GM21529 (cell line): ENCODE measurements around the gene ACTC1.

Source experiments
- ATAC-seq: cut with Tn5 transposase; IDR thresholded peaks from one replicate; pipeline ENCODE4 v1.9.1; 2021; ENCODE audit not compliant: unreplicated experiment

Gene ACTC1

GRCh38 chr15:34802371-34802770 is 7.0 kb upstream of the ACTC1 start:
- no peak for ATAC-seq

GRCh38 chr15:34799149-34800101 is 4.1 kb upstream of the ACTC1 start:
- ATAC-seq, result no peak

GRCh38 chr15:34796847-34797435 is 1.6 kb upstream of the ACTC1 start:
- ATAC-seq, result no peak

GRCh38 chr15:34794590-34795206 is 651 bp downstream of the ACTC1 start:
- ATAC-seq, result no peak

- no peak for ATAC-seq
Measured at GRCh38 chr15:34793901-34794300, 1.4 kb downstream of the ACTC1 start.

- ATAC-seq, result no peak
Measured at GRCh38 chr15:34793071-34793470, 2.3 kb downstream of the ACTC1 start.

GRCh38 chr15:34791701-34792100 is 3.6 kb downstream of the ACTC1 start:
- no peak for ATAC-seq

- no peak for ATAC-seq
Measured at GRCh38 chr15:34790121-34790520, 5.2 kb downstream of the ACTC1 start.

- no peak for ATAC-seq
Measured at GRCh38 chr15:34789326-34789725, 6.0 kb downstream of the ACTC1 start.

- ATAC-seq, result no peak
Measured at GRCh38 chr15:34786206-34786605, 9.1 kb downstream of the ACTC1 start.

- ATAC-seq, result no peak
Measured at GRCh38 chr15:34783991-34784390, 11.4 kb downstream of the ACTC1 start.

GRCh38 chr15:34783431-34783830 is 11.9 kb downstream of the ACTC1 start:
- no peak for ATAC-seq

- ATAC-seq, result no peak
Measured at GRCh38 chr15:34782901-34783300, 12.4 kb downstream of the ACTC1 start.

- no peak for ATAC-seq
Measured at GRCh38 chr15:34780725-34781124, 14.6 kb downstream of the ACTC1 start.

GRCh38 chr15:34776606-34777105 is 18.7 kb downstream of the ACTC1 start:
- no peak for ATAC-seq

GRCh38 chr15:34773917-34774316 is 21.4 kb downstream of the ACTC1 start:
- no peak for ATAC-seq

GRCh38 chr15:34773013-34773412 is 22.3 kb downstream of the ACTC1 start:
- no peak for ATAC-seq

GRCh38 chr15:34772312-34772711 is 23.0 kb downstream of the ACTC1 start:
- no peak for ATAC-seq

GRCh38 chr15:34769711-34770110 is 25.6 kb downstream of the ACTC1 start:
- no peak for ATAC-seq

- no peak for ATAC-seq
Measured at GRCh38 chr15:34768530-34768929, 26.8 kb downstream of the ACTC1 start.

- ATAC-seq, result no peak
Measured at GRCh38 chr15:34765741-34766140, 29.6 kb downstream of the ACTC1 start.

- ATAC-seq, result no peak
Measured at GRCh38 chr15:34760909-34761308, 34.4 kb downstream of the ACTC1 start.
